ENCODE measurements around the gene KDM8. TPM values are rescaled to one million over a fixed set of nuclear protein-coding genes. Genes with fewer than 3 reads are reported as not detected.
A peak's percentile ranks its signal among the peaks of the same experiment; 100 is the strongest.

The KDM8 gene
- total RNA-seq, 3 donors from 2014 or later (not counting 1 experiment from before 2014, with no cell fraction given) = 11.4 to 17.9 (median 17.8) TPM

DNA sequence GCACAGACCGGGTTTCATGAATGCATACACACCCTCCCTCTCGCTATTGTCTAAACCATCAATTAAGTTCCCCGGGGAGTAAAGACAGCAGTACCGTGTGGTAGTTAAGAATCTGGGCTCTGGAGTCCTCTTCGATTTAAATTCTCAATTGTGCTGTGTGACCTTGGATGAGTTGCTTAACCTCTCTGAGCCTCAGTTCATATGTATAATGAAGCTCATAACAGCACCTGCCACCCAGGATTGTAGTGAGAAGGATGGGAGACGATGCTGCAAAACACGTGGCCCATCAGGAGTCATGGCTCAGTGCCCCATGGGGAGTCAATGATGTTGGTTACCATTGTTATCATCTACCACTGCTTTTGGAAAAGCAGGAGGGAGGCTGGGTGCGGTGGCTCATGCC, 34.5 kb upstream of the KDM8 start:
- Histone ChIP-seq H3K27ac (ENCODE audit: low read length) (no peak overlapping the region), H3K4me1 (ENCODE audit: control insufficient read depth, insufficient read depth, low read length) (peaks cover 41% of the 10 kb centered on the region), H3K27me3 (ENCODE audit: control insufficient read depth, insufficient read depth, low read length) (no peaks in the 10 kb centered on the region), H3K36me3 (ENCODE audit: control insufficient read depth, insufficient read depth, low read length) (no peaks in the 10 kb centered on the region), H3K9me3 (ENCODE audit: control insufficient read depth, insufficient read depth, low read length) (peaks cover 2% of the 10 kb centered on the region), H3K4me3 (ENCODE audit: low read length) (no peak overlapping the region)
- WGBS (ENCODE audit: insufficient coverage) = 88% methylated on average over 8 of the region's 8 CpGs
- intact Hi-C loops (cut with micrococcal nuclease) = no loop called here
- no peaks in the 10 kb centered on the region for H3K36me3 Mint-ChIP-seq
- no peaks in the 10 kb centered on the region for H3K27me3 Mint-ChIP-seq (ENCODE audit: low read depth in 2 of 2)
- no peak overlapping the region for H3K4me3 Mint-ChIP-seq
- H3K27ac Mint-ChIP-seq = no peak overlapping the region
- TF ChIP-seq, protein P1, sequence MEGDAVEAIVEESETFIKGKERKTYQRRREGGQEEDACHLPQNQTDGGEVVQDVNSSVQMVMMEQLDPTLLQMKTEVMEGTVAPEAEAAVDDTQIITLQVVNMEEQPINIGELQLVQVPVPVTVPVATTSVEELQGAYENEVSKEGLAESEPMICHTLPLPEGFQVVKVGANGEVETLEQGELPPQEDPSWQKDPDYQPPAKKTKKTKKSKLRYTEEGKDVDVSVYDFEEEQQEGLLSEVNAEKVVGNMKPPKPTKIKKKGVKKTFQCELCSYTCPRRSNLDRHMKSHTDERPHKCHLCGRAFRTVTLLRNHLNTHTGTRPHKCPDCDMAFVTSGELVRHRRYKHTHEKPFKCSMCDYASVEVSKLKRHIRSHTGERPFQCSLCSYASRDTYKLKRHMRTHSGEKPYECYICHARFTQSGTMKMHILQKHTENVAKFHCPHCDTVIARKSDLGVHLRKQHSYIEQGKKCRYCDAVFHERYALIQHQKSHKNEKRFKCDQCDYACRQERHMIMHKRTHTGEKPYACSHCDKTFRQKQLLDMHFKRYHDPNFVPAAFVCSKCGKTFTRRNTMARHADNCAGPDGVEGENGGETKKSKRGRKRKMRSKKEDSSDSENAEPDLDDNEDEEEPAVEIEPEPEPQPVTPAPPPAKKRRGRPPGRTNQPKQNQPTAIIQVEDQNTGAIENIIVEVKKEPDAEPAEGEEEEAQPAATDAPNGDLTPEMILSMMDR (IDR thresholded peaks at IDR 0.05) = no peak
- no peak for ATAC-seq
- H3K4me1 Mint-ChIP-seq = peaks cover 19 to 32% of the 10 kb centered on the region in 2 donors
- no peaks in the 10 kb centered on the region for H3K9me3 Mint-ChIP-seq
- DNase-seq = peak in 1 of 2 donors; percentile 8

DNA sequence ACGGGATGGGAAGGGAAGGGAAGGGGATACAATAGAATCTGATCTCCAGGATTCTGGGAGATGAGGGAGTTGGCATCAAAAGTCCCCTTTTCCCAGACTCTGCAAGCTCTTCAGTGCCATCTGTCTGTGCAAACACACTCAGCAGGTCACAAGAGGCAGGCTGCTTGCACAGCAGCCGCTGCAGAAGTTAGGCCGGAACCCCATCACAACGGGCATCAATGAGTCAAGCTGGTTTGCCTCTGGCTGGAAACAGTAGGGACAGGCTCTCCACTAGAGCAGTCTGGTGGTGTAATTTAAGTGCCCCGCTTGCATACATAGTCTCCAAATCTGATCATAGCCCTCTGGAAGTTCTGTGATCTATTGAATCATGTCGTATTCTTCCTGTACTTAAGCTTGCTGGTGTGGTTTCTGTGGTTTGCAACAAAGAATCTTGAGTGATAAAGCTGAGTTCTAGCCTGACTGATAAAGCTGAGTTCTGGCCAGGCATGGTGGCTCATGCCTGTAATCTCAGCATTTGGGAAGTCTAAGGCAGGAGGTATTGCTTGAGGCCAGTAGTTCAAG, 33.7 kb upstream of the KDM8 start:
- DNase-seq = peak; percentile 40 to 91
- Mint-ChIP-seq H3K4me1 (peaks cover 27 to 40% of the 10 kb centered on the region in 2 donors), H3K4me3 (peak overlapping the region; percentile 30), H3K36me3 (no peaks in the 10 kb centered on the region), H3K27me3 (ENCODE audit: low read depth in 2 of 2) (no peaks in the 10 kb centered on the region), H3K9me3 (no peaks in the 10 kb centered on the region), H3K27ac (peak overlapping the region; percentile 34 to 78)
- 11% methylated on average over 6 of the region's 6 CpGs for WGBS (ENCODE audit: insufficient coverage)
- ATAC-seq = peak; percentile 80 to 83 (median 81)
- Histone ChIP-seq H3K36me3 (ENCODE audit: control insufficient read depth, insufficient read depth, low read length) (no peaks in the 10 kb centered on the region), H3K27me3 (ENCODE audit: control insufficient read depth, insufficient read depth, low read length) (no peaks in the 10 kb centered on the region), H3K27ac (ENCODE audit: low read length) (peak overlapping the region; percentile 41), H3K4me3 (ENCODE audit: low read length) (no peak overlapping the region), H3K9me3 (ENCODE audit: control insufficient read depth, insufficient read depth, low read length) (no peaks in the 10 kb centered on the region), H3K4me1 (ENCODE audit: control insufficient read depth, insufficient read depth, low read length) (peaks cover 49% of the 10 kb centered on the region)
- TF ChIP-seq, protein P1 (IDR thresholded peaks at IDR 0.05) = no peak
- intact Hi-C loops (cut with micrococcal nuclease) = no loop called here

DNA sequence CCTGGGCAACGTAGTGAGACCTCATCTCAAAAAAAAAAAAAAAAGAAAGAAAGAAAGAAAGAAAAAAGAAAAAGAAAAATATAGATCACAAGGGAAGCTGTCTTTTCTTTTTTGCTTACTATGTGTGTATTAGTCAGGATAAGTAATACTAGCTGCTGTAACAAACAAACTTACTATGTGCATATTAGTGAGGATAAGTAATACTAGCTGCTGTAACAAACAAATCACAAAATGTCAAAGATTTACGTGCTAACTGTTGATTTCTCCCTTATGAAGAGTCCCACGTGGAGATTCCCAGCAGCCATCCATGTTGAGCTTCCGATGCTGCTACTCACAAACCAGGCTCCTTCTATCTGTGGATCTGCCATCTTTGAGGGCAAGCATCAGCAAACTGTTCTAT, 31.7 kb upstream of the KDM8 start:
- peak overlapping the region in 1 of 2 donors; percentile 48 for H3K27ac Mint-ChIP-seq
- no peak for DNase-seq
- Histone ChIP-seq H3K27me3 (ENCODE audit: control insufficient read depth, insufficient read depth, low read length) (no peaks in the 10 kb centered on the region), H3K4me1 (ENCODE audit: control insufficient read depth, insufficient read depth, low read length) (peaks cover 52% of the 10 kb centered on the region), H3K27ac (ENCODE audit: low read length) (no peak overlapping the region), H3K4me3 (ENCODE audit: low read length) (no peak overlapping the region), H3K36me3 (ENCODE audit: control insufficient read depth, insufficient read depth, low read length) (no peaks in the 10 kb centered on the region), H3K9me3 (ENCODE audit: control insufficient read depth, insufficient read depth, low read length) (no peaks in the 10 kb centered on the region)
- TF ChIP-seq, protein P1 (IDR thresholded peaks at IDR 0.05) = no peak
- peaks cover 28 to 40% of the 10 kb centered on the region in 2 donors for H3K4me1 Mint-ChIP-seq
- 97% methylated on average over 4 of the region's 4 CpGs for WGBS (ENCODE audit: insufficient coverage)
- no peak overlapping the region for H3K4me3 Mint-ChIP-seq
- no peaks in the 10 kb centered on the region for H3K9me3 Mint-ChIP-seq
- intact Hi-C loops (cut with micrococcal nuclease) = no loop called here
- H3K36me3 Mint-ChIP-seq = no peaks in the 10 kb centered on the region
- no peaks in the 10 kb centered on the region for H3K27me3 Mint-ChIP-seq (ENCODE audit: low read depth in 2 of 2)
- ATAC-seq = no peak

DNA sequence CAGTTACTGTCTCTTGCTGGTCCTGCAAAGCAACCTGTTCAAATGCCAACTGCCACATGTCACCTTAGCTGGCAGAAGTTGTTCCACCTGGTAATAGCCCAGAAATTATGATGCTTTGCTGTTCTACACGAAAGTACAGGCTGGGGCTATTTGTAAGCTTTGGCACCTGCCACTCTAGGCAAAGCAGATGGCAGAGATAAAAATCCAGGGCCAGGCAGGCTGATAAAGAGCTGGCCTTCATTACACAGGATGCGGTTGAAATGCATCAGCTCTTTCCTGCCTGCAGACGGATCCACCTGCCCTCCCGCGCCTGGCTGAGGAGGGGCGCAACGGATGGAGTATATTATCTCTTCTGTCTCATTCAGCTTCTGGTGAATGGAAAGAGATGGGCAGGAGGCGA, 29.3 kb upstream of the KDM8 start:
- under 1% methylated on average over 6 of the region's 8 CpGs for WGBS (ENCODE audit: insufficient coverage)
- H3K4me1 ChIP-seq (ENCODE audit: control insufficient read depth, insufficient read depth, low read length) = peaks cover 50% of the 10 kb centered on the region
- Mint-ChIP-seq H3K4me3 (no peak overlapping the region), H3K9me3 (no peaks in the 10 kb centered on the region), H3K4me1 (peaks cover 28 to 34% of the 10 kb centered on the region in 2 donors), H3K36me3 (no peaks in the 10 kb centered on the region), H3K27ac (peak overlapping the region in 1 of 2 donors; percentile 65), H3K27me3 (ENCODE audit: low read depth in 2 of 2) (no peaks in the 10 kb centered on the region)
- intact Hi-C loops (cut with micrococcal nuclease) = no loop called here
- H3K36me3 ChIP-seq (ENCODE audit: control insufficient read depth, insufficient read depth, low read length) = no peaks in the 10 kb centered on the region
- no peak overlapping the region for H3K4me3 ChIP-seq (ENCODE audit: low read length)
- ATAC-seq (peak; percentile 48 to 63 (median 49)), DNase-seq (peak in 1 of 2 donors; percentile 81)
- H3K9me3 ChIP-seq (ENCODE audit: control insufficient read depth, insufficient read depth, low read length) = no peaks in the 10 kb centered on the region
- TF ChIP-seq, protein P1 (IDR thresholded peaks at IDR 0.05) = no peak
- H3K27ac ChIP-seq (ENCODE audit: low read length) = peak overlapping the region; percentile 37
- H3K27me3 ChIP-seq (ENCODE audit: control insufficient read depth, insufficient read depth, low read length) = no peaks in the 10 kb centered on the region
